Lower leg skin (tissue), 3 donors: ENCODE data around the gene MATN1.

Experiments
- CTCF ChIP-seq, 3 donors: fragments of 450-650 bp; IDR thresholded peaks; one replicate each; pipeline ENCODE4 v1.5.1; 2016; ENCODE audit warnings: antibody characterized with exemption in 3 of 3, mild to moderate bottlenecking in 3 of 3, moderate library complexity in 2 of 3
- POLR2A ChIP-seq, 2 donors: fragments of 450-650 bp; IDR thresholded peaks; one replicate each; pipeline ENCODE4 v1.6.1; 2016 to 2017; ENCODE audit warnings: antibody characterized with exemption in 2 of 2, mild to moderate bottlenecking in 1 of 2, moderate library complexity in 1 of 2

GRCh38 chr1:30707412-30708360 lies 15.7 kb downstream of the MATN1 start:
- TF ChIP-seq POLR2A (IDR thresholded peaks at IDR 0.05) (no peak), CTCF (IDR thresholded peaks at IDR 0.05) (peak in 1 of 3 donors; percentile 60)
